Thyroid gland (tissue), 4 donors: ENCODE results near the gene CMC1. TPM values are rescaled to one million over a fixed set of nuclear protein-coding genes. Genes with fewer than 3 reads are reported as not detected.

Experiments used
- DNase-seq, 2 donors: peaks; one replicate each; pipeline ENCODE4 v3.0.0-alpha.2; 2019
- H3K27ac ChIP-seq, 3 donors: fragments of 200-600 bp; sonication (generic); 1 replicate in 2 of 3; 2 replicates in 1 of 3; pipeline ENCODE4 v1.5.1; 2016 to 2019; ENCODE audit warnings: mild to moderate bottlenecking in 1 of 3, moderate library complexity in 1 of 3
- H3K27me3 ChIP-seq: fragments of 200-600 bp; sonication (generic); one replicate; pipeline ENCODE4 v1.5.1; 2019
- H3K36me3 ChIP-seq, 2 donors: fragments of 200-600 bp; sonication (generic); one replicate each; pipeline ENCODE4 v1.5.1; 2016 to 2019
- H3K4me1 ChIP-seq, 2 donors: fragments of 200-600 bp; sonication (generic); one replicate each; pipeline ENCODE4 v1.5.1; 2017 to 2019
- H3K4me3 ChIP-seq, 3 donors: fragments of 200-600 bp; sonication (generic); replicated peaks in 1 of 3; 1 replicate in 2 of 3; 2 replicates in 1 of 3; pipeline ENCODE4 v1.5.1; 2016; ENCODE audit warnings: mild to moderate bottlenecking in 1 of 3
- H3K9me3 ChIP-seq: fragments of 200-600 bp; sonication (generic); one replicate; pipeline ENCODE4 v1.5.1; 2017
- CTCF ChIP-seq, 6 experiments: fragments of 200-600 bp in 3 of 6; fragments of 450-650 bp in 3 of 6; sonication (generic) in 3 of 6; IDR thresholded peaks; one replicate each; pipeline ENCODE4 v1.5.1; 2016 to 2019; ENCODE audit warnings: antibody characterized with exemption in 6 of 6, mild to moderate bottlenecking in 2 of 6, inconsistent platforms in 1 of 6, moderate library complexity in 1 of 6
- POLR2A ChIP-seq, 2 donors: fragments of 450-650 bp; IDR thresholded peaks; one replicate each; pipeline ENCODE4 v1.6.1; 2017; ENCODE audit warnings: antibody characterized with exemption in 2 of 2, mild to moderate bottlenecking in 2 of 2, moderate library complexity in 1 of 2
- WGBS, 2 donors: methylation state at CpG; one replicate each; pipeline ENCODE4 v1.1.5; 2017; 5-methylcytosine and 5-hydroxymethylcytosine counted together
- intact Hi-C: fragments of 100-400 bp; cut with DNase I; formaldehyde crosslinking; loops from one replicate; pipeline ENCODE4 v1.15.1; 2023
- total RNA-seq, 4 donors: library from RNA; depleted of rRNA; stranded (reverse); fragments of >200 nt; gene quantifications; one replicate each; pipeline ENCODE4 v1.2.3, GENCODE V29; 2016

CMC1 gene
- total RNA-seq, 4 donors from 2014 or later = 3.0 to 22.7 (median 8.3) TPM

GRCh38 chr3:28232659-28233058 lies 8.8 kb upstream of the CMC1 start:
- intact Hi-C loops = no loop called here
- DNase-seq = no peak
- Histone ChIP-seq H3K27ac (no peak overlapping the region), H3K36me3 (no peaks in the 10 kb centered on the region), H3K4me3 (no peak overlapping the region), H3K9me3 (no peaks in the 10 kb centered on the region), H3K27me3 (no peaks in the 10 kb centered on the region), H3K4me1 (no peaks in the 10 kb centered on the region)
- TF ChIP-seq POLR2A (IDR thresholded peaks at IDR 0.05) = no peak

GRCh38 chr3:28234454-28234853 lies 7.0 kb upstream of the CMC1 start:
- Histone ChIP-seq H3K27ac (no peak overlapping the region), H3K4me3 (no peak overlapping the region), H3K36me3 (no peaks in the 10 kb centered on the region), H3K9me3 (no peaks in the 10 kb centered on the region), H3K4me1 (no peaks in the 10 kb centered on the region), H3K27me3 (no peaks in the 10 kb centered on the region)
- intact Hi-C loops = no loop called here
- DNase-seq = no peak
- TF ChIP-seq CTCF (IDR thresholded peaks at IDR 0.05) (no peak), POLR2A (IDR thresholded peaks at IDR 0.05) (no peak)

GRCh38 chr3:28239108-28239507 lies 2.3 kb upstream of the CMC1 start:
- Histone ChIP-seq H3K4me3 (no peak overlapping the region), H3K9me3 (no peaks in the 10 kb centered on the region), H3K4me1 (peaks cover 8 to 15% of the 10 kb centered on the region in 2 donors), H3K27ac (no peak overlapping the region), H3K36me3 (no peaks in the 10 kb centered on the region), H3K27me3 (no peaks in the 10 kb centered on the region)
- WGBS, 2 donors = 49 to 84% methylated on average over 3 of the region's 3 CpGs
- TF ChIP-seq CTCF (IDR thresholded peaks at IDR 0.05) (no peak), POLR2A (IDR thresholded peaks at IDR 0.05) (no peak)
- intact Hi-C loops = no loop called here
- no peak for DNase-seq

GRCh38 chr3:28240441-28240840 lies 978 bp upstream of the CMC1 start:
- H3K9me3 ChIP-seq = no peaks in the 10 kb centered on the region
- H3K27ac ChIP-seq = no peak overlapping the region

GRCh38 chr3:28242519-28242918 lies 1.1 kb downstream of the CMC1 start:
- no peak for DNase-seq
- Histone ChIP-seq H3K36me3 (no peaks in the 10 kb centered on the region), H3K27ac (no peak overlapping the region), H3K4me3 (peak overlapping the region in 1 of 3 donors; percentile 64), H3K27me3 (no peaks in the 10 kb centered on the region), H3K9me3 (no peaks in the 10 kb centered on the region), H3K4me1 (peaks cover 8 to 15% of the 10 kb centered on the region in 2 donors)
- intact Hi-C loops = no loop called here
- no peak for TF ChIP-seq POLR2A (IDR thresholded peaks at IDR 0.05)
- no peak for TF ChIP-seq CTCF (IDR thresholded peaks at IDR 0.05)
- WGBS, 2 donors = 96 to 97% methylated on average over 3 of the region's 3 CpGs

More at GRCh38 chr3:28240441-28240840, 978 bp upstream of the CMC1 start:
- H3K4me1 ChIP-seq = peaks cover 8 to 15% of the 10 kb centered on the region in 2 donors
- intact Hi-C loops = no loop called here
- no peaks in the 10 kb centered on the region for H3K36me3 ChIP-seq
- no peaks in the 10 kb centered on the region for H3K27me3 ChIP-seq
- DNase-seq = peak; percentile 4 to 12
- H3K4me3 ChIP-seq = peak overlapping the region in 1 of 3 donors; percentile 64
- TF ChIP-seq CTCF (IDR thresholded peaks at IDR 0.05) (no peak), POLR2A (IDR thresholded peaks at IDR 0.05) (no peak)
- 39 to 48% methylated on average over 7 of the region's 7 CpGs for WGBS, 2 donors
